Measurements from ENCODE around the gene AP2A2. TPM values are rescaled to one million over a fixed set of nuclear protein-coding genes. Genes with fewer than 3 reads are reported as not detected.

AP2A2 gene
- total RNA-seq, 1 experiment from 2014 or later = 47.1 TPM

- TF ChIP-seq SOX15 (CRISPR knock-in tag; IDR thresholded peaks at IDR 0.05) = no peak
- TF ChIP-seq PRDM15 (CRISPR knock-in tag; IDR thresholded peaks at IDR 0.05) = no peak
- TF ChIP-seq ATF1 (CRISPR knock-in tag; IDR thresholded peaks at IDR 0.05) = no peak
- TF ChIP-seq CTCF (IDR thresholded peaks at IDR 0.05) = no peak
- no peak for TF ChIP-seq SMAD3 (CRISPR knock-in tag; IDR thresholded peaks at IDR 0.05; ENCODE audit: borderline replicate concordance)
These were observed 103.4 kb downstream of the AP2A2 start (continued) for GRCh38 chr11:1029051-1029450.

- TF ChIP-seq ELF4 (CRISPR knock-in tag; IDR thresholded peaks at IDR 0.05; ENCODE audit: low read depth) = no peak
- TF ChIP-seq, protein P1, sequence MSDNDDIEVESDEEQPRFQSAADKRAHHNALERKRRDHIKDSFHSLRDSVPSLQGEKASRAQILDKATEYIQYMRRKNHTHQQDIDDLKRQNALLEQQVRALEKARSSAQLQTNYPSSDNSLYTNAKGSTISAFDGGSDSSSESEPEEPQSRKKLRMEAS (CRISPR knock-in tag; IDR thresholded peaks at IDR 0.05) = no peak
- TF ChIP-seq ZNF281 (CRISPR knock-in tag; IDR thresholded peaks at IDR 0.05) = no peak
- no peak for DNase-seq (ENCODE audit: low spot score)
- ChIA-PET POLR2A (no interaction called here), CTCF (interaction anchor here (0.6 kb wide), 2 partner anchors 13 to 22 kb away, joined by 3 to 8 read pairs; no protein-coding TSS in a partner anchor)
- Mint-ChIP-seq H3K36me3 (no peaks in the 10 kb centered on the region), H3K27ac (no peak overlapping the region), H3K4me1 (no peaks in the 10 kb centered on the region), H3K9me3 (peaks cover 6% of the 10 kb centered on the region), H3K27me3 (ENCODE audit: low read depth) (no peaks in the 10 kb centered on the region), H3K4me3 (no peak overlapping the region)
- ATAC-seq = peak; percentile 35
These were observed 104.0 kb downstream of the AP2A2 start for GRCh38 chr11:1029654-1030053.

GRCh38 chr11:1030086-1030485 lies 104.4 kb downstream of the AP2A2 start:
- DNase-seq (ENCODE audit: low spot score) (no peak), ATAC-seq (no peak)
- Mint-ChIP-seq H3K9me3 (peaks cover 6% of the 10 kb centered on the region), H3K36me3 (no peaks in the 10 kb centered on the region), H3K4me1 (no peaks in the 10 kb centered on the region), H3K27ac (no peak overlapping the region; the same call in 1 of the 2 replicates), H3K27me3 (ENCODE audit: low read depth) (no peaks in the 10 kb centered on the region), H3K4me3 (no peak overlapping the region)
- ChIA-PET CTCF (interaction anchor here (0.6 kb wide), 2 partner anchors 12 to 21 kb away, joined by 3 to 8 read pairs; no protein-coding TSS in a partner anchor), POLR2A (no interaction called here)
- TF ChIP-seq ZNF425 (CRISPR knock-in tag; conservative IDR thresholded peaks at IDR 0.05) (no peak), PRRX2 (CRISPR knock-in tag; IDR thresholded peaks at IDR 0.05) (no peak)

Data from WTC11 (cell line).